Breast epithelium (tissue), 3 donors: ENCODE results near the gene EDRF1.

ENCODE experiments used
- POLR2A ChIP-seq: fragments of 450-650 bp; IDR thresholded peaks from one replicate; pipeline ENCODE4 v1.6.1; 2016; ENCODE audit warnings: antibody characterized with exemption, mild to moderate bottlenecking, moderate library complexity
- POLR2AphosphoS5 ChIP-seq, 3 donors: sonication (generic); formaldehyde crosslinking; IDR thresholded peaks; one replicate each; pipeline ENCODE4 v1.6.1; 2017; ENCODE audit warnings: antibody characterized with exemption in 3 of 3
- TF ChIP-seq, protein P1 (sequence below), 3 donors: fragments of 450-650 bp; IDR thresholded peaks; one replicate each; pipeline ENCODE4 v1.5.1; 2016 to 2017; ENCODE audit warnings: antibody characterized with exemption in 3 of 3, mild to moderate bottlenecking in 3 of 3, moderate library complexity in 3 of 3

DNA sequence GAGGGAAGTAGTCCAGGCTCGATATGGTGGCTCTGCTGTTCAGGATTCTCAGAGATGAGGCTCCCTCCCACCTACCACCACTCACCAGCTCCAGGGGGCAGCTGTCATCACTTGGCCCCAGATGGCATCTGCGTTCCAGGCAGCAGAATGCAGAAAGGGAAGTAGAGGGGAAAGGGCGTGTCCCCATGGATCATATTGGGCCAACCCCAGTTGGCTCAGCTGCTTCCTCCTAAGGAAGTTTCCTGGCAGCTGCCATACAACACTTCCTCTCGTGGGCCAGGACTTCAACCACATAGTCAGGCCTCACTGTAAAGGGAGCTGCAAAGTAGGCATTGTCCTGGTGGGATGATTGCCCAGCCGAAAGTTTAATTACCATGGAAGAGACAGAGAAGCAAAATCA, 34.9 kb upstream of the EDRF1 start:
- TF ChIP-seq, protein P1, sequence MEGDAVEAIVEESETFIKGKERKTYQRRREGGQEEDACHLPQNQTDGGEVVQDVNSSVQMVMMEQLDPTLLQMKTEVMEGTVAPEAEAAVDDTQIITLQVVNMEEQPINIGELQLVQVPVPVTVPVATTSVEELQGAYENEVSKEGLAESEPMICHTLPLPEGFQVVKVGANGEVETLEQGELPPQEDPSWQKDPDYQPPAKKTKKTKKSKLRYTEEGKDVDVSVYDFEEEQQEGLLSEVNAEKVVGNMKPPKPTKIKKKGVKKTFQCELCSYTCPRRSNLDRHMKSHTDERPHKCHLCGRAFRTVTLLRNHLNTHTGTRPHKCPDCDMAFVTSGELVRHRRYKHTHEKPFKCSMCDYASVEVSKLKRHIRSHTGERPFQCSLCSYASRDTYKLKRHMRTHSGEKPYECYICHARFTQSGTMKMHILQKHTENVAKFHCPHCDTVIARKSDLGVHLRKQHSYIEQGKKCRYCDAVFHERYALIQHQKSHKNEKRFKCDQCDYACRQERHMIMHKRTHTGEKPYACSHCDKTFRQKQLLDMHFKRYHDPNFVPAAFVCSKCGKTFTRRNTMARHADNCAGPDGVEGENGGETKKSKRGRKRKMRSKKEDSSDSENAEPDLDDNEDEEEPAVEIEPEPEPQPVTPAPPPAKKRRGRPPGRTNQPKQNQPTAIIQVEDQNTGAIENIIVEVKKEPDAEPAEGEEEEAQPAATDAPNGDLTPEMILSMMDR (IDR thresholded peaks at IDR 0.05), result no peak
- TF ChIP-seq POLR2A, result no peak
- TF ChIP-seq POLR2AphosphoS5 (IDR thresholded peaks at IDR 0.05), result no peak
